Stomach smooth muscle (tissue), 2 donors: Measurements from ENCODE around the gene ART5.

Source experiments
- H3K27ac ChIP-seq: one replicate; pipeline ENCODE4 v1.7.0; 2013; ENCODE audit warnings: mild to moderate bottlenecking, low read length, inconsistent platforms
- H3K27me3 ChIP-seq, 2 donors: one replicate each; pipeline ENCODE4 v1.7.0; 2013; ENCODE audit warnings: low read length in 2 of 2; ENCODE audit not compliant: insufficient read depth in 2 of 2, control insufficient read depth in 1 of 2
- H3K36me3 ChIP-seq, 2 donors: one replicate each; pipeline ENCODE4 v1.7.0; 2013; ENCODE audit warnings: low read length in 2 of 2; ENCODE audit not compliant: control insufficient read depth in 2 of 2, insufficient read depth in 2 of 2
- H3K4me1 ChIP-seq: one replicate; pipeline ENCODE4 v1.7.0; 2013; ENCODE audit warnings: low read length; ENCODE audit not compliant: control insufficient read depth, insufficient read depth
- H3K4me3 ChIP-seq, 2 donors: one replicate each; pipeline ENCODE4 v1.7.0; 2013; ENCODE audit warnings: low read length in 2 of 2
- H3K9ac ChIP-seq, 2 donors: one replicate each; pipeline ENCODE4 v1.7.0; 2013; ENCODE audit warnings: low read length in 2 of 2, mild to moderate bottlenecking in 1 of 2
- H3K9me3 ChIP-seq, 2 donors: one replicate each; pipeline ENCODE4 v1.7.0; 2013; ENCODE audit warnings: low read length in 2 of 2; ENCODE audit not compliant: control insufficient read depth in 2 of 2
- donor health status: healthy.
- donor health status: Pancreatic carcinoma.

ART5 gene

GRCh38 chr11:3638513-3638912 lies 3.3 kb downstream of the ART5 start:
- Histone ChIP-seq H3K27ac (no peak overlapping the region), H3K4me3 (no peak overlapping the region), H3K9me3 (no peaks in the 10 kb centered on the region), H3K27me3 (peaks cover 0 to 2% of the 10 kb centered on the region in 2 donors), H3K9ac (no peak overlapping the region), H3K36me3 (no peaks in the 10 kb centered on the region), H3K4me1 (peaks cover 11% of the 10 kb centered on the region)

GRCh38 chr11:3637201-3637600 lies 4.6 kb downstream of the ART5 start:
- no peaks in the 10 kb centered on the region for H3K27me3 ChIP-seq
- H3K4me3 ChIP-seq = no peak overlapping the region

GRCh38 chr11:3635641-3636375 lies 6.0 kb downstream of the ART5 start:
- Histone ChIP-seq H3K27ac (no peak overlapping the region), H3K4me3 (no peak overlapping the region), H3K9ac (no peak overlapping the region), H3K4me1 (no peaks in the 10 kb centered on the region), H3K27me3 (no peaks in the 10 kb centered on the region), H3K9me3 (no peaks in the 10 kb centered on the region), H3K36me3 (no peaks in the 10 kb centered on the region)

More at GRCh38 chr11:3637201-3637600, 4.6 kb downstream of the ART5 start:
- Histone ChIP-seq H3K36me3 (no peaks in the 10 kb centered on the region), H3K27ac (no peak overlapping the region), H3K4me1 (peaks cover 3% of the 10 kb centered on the region), H3K9me3 (no peaks in the 10 kb centered on the region), H3K9ac (no peak overlapping the region)

- Histone ChIP-seq H3K9me3 (no peaks in the 10 kb centered on the region), H3K4me1 (no peaks in the 10 kb centered on the region), H3K4me3 (no peak overlapping the region), H3K9ac (no peak overlapping the region), H3K27me3 (no peaks in the 10 kb centered on the region), H3K36me3 (no peaks in the 10 kb centered on the region), H3K27ac (no peak overlapping the region)
Observed at GRCh38 chr11:3632070-3632660, 9.6 kb downstream of the ART5 start.

GRCh38 chr11:3631331-3631730 lies 10.5 kb downstream of the ART5 start:
- Histone ChIP-seq H3K9ac (no peak overlapping the region), H3K4me1 (no peaks in the 10 kb centered on the region), H3K36me3 (no peaks in the 10 kb centered on the region), H3K9me3 (no peaks in the 10 kb centered on the region), H3K4me3 (no peak overlapping the region), H3K27ac (no peak overlapping the region), H3K27me3 (no peaks in the 10 kb centered on the region)

GRCh38 chr11:3627291-3627690 lies 14.5 kb downstream of the ART5 start:
- H3K9ac ChIP-seq = no peak overlapping the region
- no peak overlapping the region for H3K27ac ChIP-seq
- H3K9me3 ChIP-seq = no peaks in the 10 kb centered on the region
- H3K27me3 ChIP-seq = no peaks in the 10 kb centered on the region
- H3K36me3 ChIP-seq = no peaks in the 10 kb centered on the region
- H3K4me3 ChIP-seq = no peak overlapping the region
- H3K4me1 ChIP-seq = no peaks in the 10 kb centered on the region

GRCh38 chr11:3626250-3626960 lies 15.4 kb downstream of the ART5 start:
- H3K27me3 ChIP-seq = no peaks in the 10 kb centered on the region
- H3K4me1 ChIP-seq = no peaks in the 10 kb centered on the region
- no peaks in the 10 kb centered on the region for H3K36me3 ChIP-seq
- H3K9me3 ChIP-seq = no peaks in the 10 kb centered on the region
- no peak overlapping the region for H3K9ac ChIP-seq
- no peak overlapping the region for H3K27ac ChIP-seq
- H3K4me3 ChIP-seq = no peak overlapping the region

- Histone ChIP-seq H3K27ac (no peak overlapping the region), H3K4me3 (no peak overlapping the region), H3K36me3 (no peaks in the 10 kb centered on the region), H3K27me3 (no peaks in the 10 kb centered on the region), H3K9ac (no peak overlapping the region), H3K9me3 (no peaks in the 10 kb centered on the region), H3K4me1 (no peaks in the 10 kb centered on the region)
Observed at GRCh38 chr11:3623767-3624458, 17.9 kb downstream of the ART5 start.

GRCh38 chr11:3623121-3623520 lies 18.7 kb downstream of the ART5 start:
- H3K4me3 ChIP-seq = no peak overlapping the region
- no peaks in the 10 kb centered on the region for H3K4me1 ChIP-seq
- H3K36me3 ChIP-seq = no peaks in the 10 kb centered on the region
- no peak overlapping the region for H3K27ac ChIP-seq
- no peaks in the 10 kb centered on the region for H3K9me3 ChIP-seq
- no peak overlapping the region for H3K9ac ChIP-seq
- H3K27me3 ChIP-seq = no peaks in the 10 kb centered on the region

GRCh38 chr11:3622521-3622920 lies 19.3 kb downstream of the ART5 start:
- H3K36me3 ChIP-seq = no peaks in the 10 kb centered on the region
- no peaks in the 10 kb centered on the region for H3K9me3 ChIP-seq
- no peak overlapping the region for H3K27ac ChIP-seq
- no peaks in the 10 kb centered on the region for H3K27me3 ChIP-seq
- H3K4me1 ChIP-seq = no peaks in the 10 kb centered on the region
- no peak overlapping the region for H3K4me3 ChIP-seq
- no peak overlapping the region for H3K9ac ChIP-seq
